K562 (cell line): ENCODE measurements around the gene BOD1L1. TPM values are rescaled to one million over a fixed set of nuclear protein-coding genes. Genes with fewer than 3 reads are reported as not detected.

Source experiments
- ATAC-seq: fragments of 200-7000 bp; cut with Tn5 transposase; 3 replicates; pipeline ENCODE4 v1.9.1; 2020; ENCODE audit warnings: moderate library complexity
- BruUV-seq: library from RNA; stranded (reverse); fragments of 400-500 nt; replicated peaks from 2 replicates; lab custom pipeline; 2021; lab: Mats Ljungman, UMichigan
- CTCF ChIA-PET: fragments of 300-600 bp; formaldehyde crosslinking; extraction: SDS; loops from one replicate; lab custom pipeline; 2021; ENCODE audit warnings: low intra/inter-chr PET ratio; lab: Yijun Ruan, JAX
- POLR2A ChIA-PET: fragments of 300-600, 350-650 bp; sonication (Branson Sonifier 250); formaldehyde crosslinking; extraction: SDS; loops from one replicate; lab custom pipeline; 2021; ENCODE audit warnings: antibody characterized with exemption, inconsistent platforms; lab: Yijun Ruan, JAX
- DNase-seq, 4 experiments: peaks; one replicate each; pipeline versions ENCODE4 v3.0.0 to v3.0.0-alpha.2; 2011 to 2018; ENCODE audit warnings: low spot score in 3 of 4, mixed read lengths in 3 of 4; ENCODE audit errors: extremely low read depth in 1 of 4
- FAIRE-seq: peaks from 2 replicates; lab custom pipeline; 2011; peaks lifted over from hg19 to GRCh38; lab: Jason Lieb, UNC
- H2AFZ ChIP-seq: 2 replicates; pipeline ENCODE4 v1.6.0; 2011; ENCODE audit warnings: low read depth, low read length, control low read depth, inconsistent platforms
- H3K27ac ChIP-seq: fragments of 200-600 bp; 3 replicates; pipeline ENCODE4 v1.8.0; 2011; ENCODE audit warnings: low read depth, mild to moderate bottlenecking, control low read depth, inconsistent platforms, low read length, moderate library complexity, mixed read lengths; ENCODE audit errors: extremely low read depth
- H3K27me3 ChIP-seq, 2 experiments: fragments of 300-600 bp in 1 of 2; 2 replicates in 1 of 2; 3 replicates in 1 of 2; pipeline versions ENCODE4 v1.6.0 to v1.8.0; 2011; ENCODE audit warnings: inconsistent platforms in 2 of 2, low read length in 2 of 2, mild to moderate bottlenecking in 1 of 2, mixed read lengths in 1 of 2, moderate library complexity in 1 of 2; ENCODE audit not compliant: control insufficient read depth in 2 of 2, insufficient read depth in 2 of 2
- H3K36me3 ChIP-seq: fragments of 300-600 bp; 3 replicates; pipeline ENCODE4 v1.8.0; 2011; ENCODE audit warnings: mild to moderate bottlenecking, low read length, inconsistent platforms; ENCODE audit not compliant: control insufficient read depth, insufficient read depth
- H3K4me1 ChIP-seq, 2 experiments: fragments of 200-600 bp in 1 of 2; replicated peaks in 1 of 2; 2 replicates in 1 of 2; 3 replicates in 1 of 2; pipeline versions ENCODE4 v1.5.1 to v1.8.0; 2011; ENCODE audit warnings: inconsistent platforms in 2 of 2, low read length in 2 of 2, mild to moderate bottlenecking in 1 of 2, mixed read lengths in 1 of 2, moderate library complexity in 1 of 2; ENCODE audit not compliant: control insufficient read depth in 2 of 2, insufficient read depth in 2 of 2
- H3K4me2 ChIP-seq: 2 replicates; pipeline ENCODE4 v1.6.1; 2011; ENCODE audit warnings: low read length, control low read depth, inconsistent platforms, mixed read lengths; ENCODE audit not compliant: insufficient read depth
- H3K4me3 ChIP-seq: fragments of 200-600 bp; sonication (generic), shearing (Covaris generic); 2 replicates; pipeline ENCODE4 v1.5.1; 2016; ENCODE audit warnings: control low read depth, inconsistent platforms
- H3K79me2 ChIP-seq: fragments of 200-600 bp; 3 replicates; pipeline ENCODE4 v1.8.0; 2011; ENCODE audit warnings: low read length, inconsistent platforms; ENCODE audit not compliant: control insufficient read depth, insufficient read depth
- H3K9ac ChIP-seq, 2 experiments: 2 replicates each; pipeline versions ENCODE4 v1.6.0 to v1.6.1; 2011; ENCODE audit warnings: low read depth in 2 of 2, low read length in 2 of 2, control low read depth in 1 of 2, inconsistent platforms in 1 of 2, mild to moderate bottlenecking in 1 of 2, mixed read lengths in 1 of 2; ENCODE audit not compliant: insufficient read depth in 1 of 2
- H3K9me1 ChIP-seq: one replicate; pipeline ENCODE4 v1.6.0; 2011; ENCODE audit warnings: inconsistent platforms, mild to moderate bottlenecking, low read length, moderate library complexity; ENCODE audit not compliant: control insufficient read depth, insufficient read depth
- H3K9me3 ChIP-seq: replicated peaks from 2 replicates; pipeline ENCODE4 v1.5.1; 2011; ENCODE audit warnings: low read depth, low read length, inconsistent platforms; ENCODE audit not compliant: control insufficient read depth, insufficient read depth
- H4K20me1 ChIP-seq: replicated peaks from 2 replicates; pipeline ENCODE4 v1.6.1; 2011; ENCODE audit warnings: low read length, inconsistent platforms, mixed read lengths; ENCODE audit not compliant: control insufficient read depth, insufficient read depth
- ARNT ChIP-seq, 2 experiments: fragments of 450-650 bp; IDR thresholded peaks; 2 replicates each; pipeline ENCODE4 v1.6.1; 2016; ENCODE audit warnings: mild to moderate bottlenecking in 1 of 2
- CLOCK ChIP-seq: fragments of 250-450 bp; sonication (Bioruptor Pico); IDR thresholded peaks from 2 replicates; pipeline ENCODE4 v1.4.0; 2020; ENCODE audit warnings: mild to moderate bottlenecking, moderate library complexity, borderline replicate concordance
- E2F5 ChIP-seq: sonication (generic); formaldehyde crosslinking; IDR thresholded peaks from 2 replicates; pipeline ENCODE4 v1.8.0; 2022; ENCODE audit warnings: mild to moderate bottlenecking, missing genetic modification reagents
- FOXJ2 ChIP-seq: fragments of 200-800 bp; sonication (Bioruptor generic); IDR thresholded peaks from 2 replicates; pipeline ENCODE4 v1.6.1; 2016; ENCODE audit warnings: missing genetic modification characterization, missing compliant biosample characterization
- GTF2F1 ChIP-seq: IDR thresholded peaks from 2 replicates; pipeline ENCODE4 v1.6.1; 2011; ENCODE audit warnings: low read depth, low read length, improper control_type of control experiment
- REST ChIP-seq, 2 experiments: fragments of 450-650 bp; formaldehyde crosslinking in 1 of 2; IDR thresholded peaks; 2 replicates each; pipeline versions ENCODE4 v1.4.0 to v1.6.1; 2014 to 2020; ENCODE audit warnings: mild to moderate bottlenecking in 2 of 2, borderline replicate concordance in 1 of 2, low read depth in 1 of 2
- SAP30 ChIP-seq: fragments of 200-600 bp; sonication (generic); IDR thresholded peaks from 2 replicates; pipeline ENCODE4 v1.6.1; 2012; ENCODE audit warnings: borderline replicate concordance, low read depth, mild to moderate bottlenecking, moderate library complexity, low read length, control low read depth, inconsistent platforms; ENCODE audit not compliant: insufficient read depth, poor library complexity, severe bottlenecking
- U2AF1 ChIP-seq: fragments of 200-400 bp; formaldehyde crosslinking; optimal IDR thresholded peaks from 2 replicates; pipeline ENCODE3; 2017; ENCODE audit warnings: mild to moderate bottlenecking, low read depth, low read length, moderate library complexity
- WGBS: fragments of 100-300 bp; shearing (Covaris generic); methylation state at CpG from one replicate; pipeline ENCODE4 v1.1.6; 2016; ENCODE audit warnings: low coverage, mixed read lengths; ENCODE audit not compliant: insufficient coverage; ENCODE audit errors: missing lambda C conversion rate; 5-methylcytosine and 5-hydroxymethylcytosine counted together
- in situ Hi-C: fragments of 300-500 bp; cut with MboI; formaldehyde crosslinking; loops from 4 replicates; pipeline ENCODE4 v1.15.0; 2018; ENCODE audit warnings: inconsistent platforms, mixed read lengths
- intact Hi-C: fragments of 100-400 bp; cut with micrococcal nuclease; formaldehyde crosslinking; loops from 2 replicates; pipeline ENCODE4 v1.14.2; 2022
- polyA plus RNA-seq, 8 experiments: library from polyadenylated mRNA; depleted of rRNA in 4 of 8; stranded (reverse) in 5 of 8; unstranded in 3 of 8; fragments of >200 nt; fragmentation: Nextera tagmentation in 2 of 8; fragmentation: Illumina TruSeq in 1 of 8; extraction: Ambion mirVana in 2 of 8; extraction: Trizol in 1 of 8; gene quantifications; 2 replicates each; pipeline versions ENCODE4 v1.2.1 to v1.2.3, GENCODE V29; 2011 to 2014; ENCODE audit warnings: inconsistent platforms in 1 of 8, missing spikeins in 1 of 8
- total RNA-seq, 7 experiments: library from RNA; depleted of rRNA in 6 of 7; stranded (reverse); fragments of >200 nt in 6 of 7; fragmentation: Illumina TruSeq in 2 of 7; extraction: Trizol in 2 of 7; gene quantifications; 2 replicates each; pipeline versions ENCODE4 v1.2.1 to v1.2.3, GENCODE V29; 2011 to 2021; ENCODE audit warnings: low replicate concordance in 1 of 7

BOD1L1 gene
- total and polyA plus RNA-seq, 9 of the 15 experiments (the other 6 are each of a cell fraction or from before 2014, with no cell fraction given) = 4.8 to 23.2 (median 17.7) TPM

- no peak overlapping the region for H2AFZ ChIP-seq
- H3K4me1 ChIP-seq = peaks cover 9 to 20% of the 10 kb centered on the region in 2 experiments; a peak in 3 of 5 replicates
- POLR2A ChIA-PET = no interaction called here
- DNase-seq (peak in 1 of 4 experiments; percentile 12), ATAC-seq (peak; percentile 41), FAIRE-seq (no peak)
- WGBS = 7% methylated on average over 36 of the region's 39 CpGs
- no peaks in the 10 kb centered on the region; the same call in 1 of the 2 replicates for H4K20me1 ChIP-seq
- peak overlapping the region in 1 of 2 experiments; percentile 9; a peak in 1 of 4 replicates for H3K9ac ChIP-seq
- peaks cover 44 to 71% of the 10 kb centered on the region in 2 experiments for H3K27me3 ChIP-seq
- H3K9me3 ChIP-seq = no peaks in the 10 kb centered on the region
- H3K4me3 ChIP-seq = no peak overlapping the region
- H3K36me3 ChIP-seq = no peaks in the 10 kb centered on the region
- no peaks in the 10 kb centered on the region for H3K9me1 ChIP-seq
- no TSS peak for BruUV-seq
- in situ Hi-C loops (no loop called here), intact Hi-C loops (loop anchor here (5.0 kb wide), 1 partner anchor 169 kb away; no protein-coding TSS in a partner anchor)
- CTCF ChIA-PET = no interaction called here
- no peak overlapping the region for H3K4me2 ChIP-seq
- no peak overlapping the region for H3K27ac ChIP-seq
- H3K79me2 ChIP-seq = no peaks in the 10 kb centered on the region
- no peak for TF ChIP-seq GTF2F1
- TF ChIP-seq CLOCK = no peak
- no peak for TF ChIP-seq ARNT (IDR thresholded peaks at IDR 0.05)
- TF ChIP-seq FOXJ2 (tag) = no peak
- no peak for TF ChIP-seq E2F5 (CRISPR knock-in tag)
- no peak for TF ChIP-seq REST (IDR thresholded peaks at IDR 0.05; ENCODE audit: borderline replicate concordance)
- TF ChIP-seq REST (CRISPR knock-in tag; IDR thresholded peaks at IDR 0.05; ENCODE audit: low read depth) = no peak
- TF ChIP-seq U2AF1 = no peak
- TF ChIP-seq SAP30 = no peak
Measured at GRCh38 chr4:13535708-13536361, 91.7 kb downstream of the BOD1L1 start.
